OCI-LY3 (cell line): Measurements from ENCODE around the gene PCBP3.

Experiments used
- CTCF ChIP-seq: fragments of 200-600, 300-600 bp; sonication (generic); IDR thresholded peaks from 2 replicates; pipeline ENCODE4 v1.5.1; 2014; ENCODE audit warnings: antibody characterized with exemption, low read length, low read depth
- EZH2phosphoT487 ChIP-seq: fragments of 200-600 bp; shearing (Covaris generic); IDR thresholded peaks from 2 replicates; pipeline ENCODE4 v1.6.1; 2018; ENCODE audit warnings: antibody characterized with exemption, mixed run types, low read depth

GRCh38 chr21:45764792-45765191 lies 121.3 kb downstream of the PCBP3 start:
- no peak for TF ChIP-seq CTCF
- no peak for TF ChIP-seq EZH2phosphoT487
